ENCODE results near the gene NBEAL2.
"Not testable (repeated sequence)": the region's sequence is repeated elsewhere in the genome, so short reads cannot be mapped to it uniquely, and the experiment has no call there.

Gene NBEAL2

GRCh38 chr3:47009225-47010110 lies 30.0 kb downstream of the NBEAL2 start:
- peak; percentile 5 to 54 for DNase-seq (ENCODE audit: low read depth in 1 of 2, low spot score in 1 of 2)

GRCh38 chr3:47010111-47010712 lies 30.7 kb downstream of the NBEAL2 start:
- peak in 1 of 2 donors; percentile 3 for DNase-seq (ENCODE audit: low read depth in 1 of 2, low spot score in 1 of 2)

- DNase-seq (ENCODE audit: low read depth in 1 of 2, low spot score in 1 of 2): no peak
These were observed 31.4 kb downstream of the NBEAL2 start for GRCh38 chr3:47010910-47011309.

GRCh38 chr3:47011371-47011770 lies 31.9 kb downstream of the NBEAL2 start:
- DNase-seq (ENCODE audit: low read depth in 1 of 2, low spot score in 1 of 2): no peak

- DNase-seq (ENCODE audit: low read depth in 1 of 2, low spot score in 1 of 2): no peak
These were observed 33.1 kb downstream of the NBEAL2 start for GRCh38 chr3:47012342-47013230.

- no peak for DNase-seq (ENCODE audit: low read depth in 1 of 2, low spot score in 1 of 2)
These were observed 33.8 kb downstream of the NBEAL2 start for GRCh38 chr3:47013231-47013630.

- no peak for DNase-seq (ENCODE audit: low read depth in 1 of 2, low spot score in 1 of 2)
These were observed 34.6 kb downstream of the NBEAL2 start for GRCh38 chr3:47014036-47014435.

- no peak for DNase-seq (ENCODE audit: low read depth in 1 of 2, low spot score in 1 of 2)
These were observed 35.7 kb downstream of the NBEAL2 start for GRCh38 chr3:47015151-47015550.

- DNase-seq (ENCODE audit: low read depth in 1 of 2, low spot score in 1 of 2): no peak
These were observed 36.8 kb downstream of the NBEAL2 start for GRCh38 chr3:47016086-47016933.

- DNase-seq (ENCODE audit: low read depth in 1 of 2, low spot score in 1 of 2): no peak
These were observed 37.5 kb downstream of the NBEAL2 start for GRCh38 chr3:47016934-47017435.

GRCh38 chr3:47017504-47018268 lies 38.2 kb downstream of the NBEAL2 start:
- DNase-seq (ENCODE audit: low read depth in 1 of 2, low spot score in 1 of 2): no peak

- no peak for DNase-seq (ENCODE audit: low read depth in 1 of 2, low spot score in 1 of 2)
These were observed 38.8 kb downstream of the NBEAL2 start for GRCh38 chr3:47018269-47018611.

- DNase-seq (ENCODE audit: low read depth in 1 of 2, low spot score in 1 of 2): no peak
These were observed 39.7 kb downstream of the NBEAL2 start for GRCh38 chr3:47019201-47019600.

GRCh38 chr3:47020311-47020710 lies 40.8 kb downstream of the NBEAL2 start:
- no peak for DNase-seq (ENCODE audit: low read depth in 1 of 2, low spot score in 1 of 2)

- no peak for DNase-seq (ENCODE audit: low read depth in 1 of 2, low spot score in 1 of 2)
These were observed 43.2 kb downstream of the NBEAL2 start for GRCh38 chr3:47022641-47023071.

GRCh38 chr3:47024932-47025331 lies 45.5 kb downstream of the NBEAL2 start:
- DNase-seq (ENCODE audit: low read depth in 1 of 2, low spot score in 1 of 2): no peak

- DNase-seq (ENCODE audit: low read depth in 1 of 2, low spot score in 1 of 2): not testable (repeated sequence)
These were observed 47.0 kb downstream of the NBEAL2 start for GRCh38 chr3:47026432-47026831.

GRCh38 chr3:47028146-47028545 lies 48.7 kb downstream of the NBEAL2 start:
- DNase-seq (ENCODE audit: low read depth in 1 of 2, low spot score in 1 of 2): no peak

- no peak for DNase-seq (ENCODE audit: low read depth in 1 of 2, low spot score in 1 of 2)
These were observed 49.2 kb downstream of the NBEAL2 start for GRCh38 chr3:47028667-47029066.

GRCh38 chr3:47031041-47031440 lies 51.6 kb downstream of the NBEAL2 start:
- not testable (repeated sequence) for DNase-seq (ENCODE audit: low read depth in 1 of 2, low spot score in 1 of 2)
